Central memory CD8-positive, alpha-beta T cell (primary cell): Measurements from ENCODE around the gene SAMD11.
"Not testable (repeated sequence)": the region's sequence is repeated elsewhere in the genome, so short reads cannot be mapped to it uniquely, and the experiment has no call there.

Experiments used
- ATAC-seq: fragments of 150-1000 bp; cut with Tn5 transposase; replicated peaks from 2 replicates; pipeline ENCODE4 v1.10.0; 2022; ENCODE audit warnings: mild to moderate bottlenecking, moderate FRiP score, moderate number of reproducible peaks; ENCODE audit not compliant: poor library complexity, severe bottlenecking; ENCODE audit errors: extremely low read depth
- DNase-seq, 2 donors: peaks; one replicate each; pipeline ENCODE4 v3.0.0; 2021; ENCODE audit warnings: low spot score in 2 of 2
- H3K27ac Mint-ChIP-seq: one replicate; pipeline ENCODE4 v1.8.0; 2022; ENCODE audit warnings: low read depth, mild to moderate bottlenecking, moderate library complexity, mixed read lengths
- H3K27me3 Mint-ChIP-seq: one replicate; pipeline ENCODE4 v1.8.0; 2022; ENCODE audit warnings: mixed read lengths
- H3K36me3 Mint-ChIP-seq: one replicate; pipeline ENCODE4 v1.8.0; 2022; ENCODE audit warnings: mild to moderate bottlenecking, moderate library complexity, mixed read lengths; ENCODE audit not compliant: insufficient read depth
- H3K4me1 Mint-ChIP-seq: one replicate; pipeline ENCODE4 v1.8.0; 2022; ENCODE audit warnings: mixed read lengths
- H3K4me3 Mint-ChIP-seq: one replicate; pipeline ENCODE4 v1.8.0; 2022; ENCODE audit warnings: mild to moderate bottlenecking, moderate library complexity, mixed read lengths
- H3K9me3 Mint-ChIP-seq: one replicate; pipeline ENCODE4 v1.8.0; 2022; ENCODE audit warnings: mixed read lengths

Gene SAMD11

DNA sequence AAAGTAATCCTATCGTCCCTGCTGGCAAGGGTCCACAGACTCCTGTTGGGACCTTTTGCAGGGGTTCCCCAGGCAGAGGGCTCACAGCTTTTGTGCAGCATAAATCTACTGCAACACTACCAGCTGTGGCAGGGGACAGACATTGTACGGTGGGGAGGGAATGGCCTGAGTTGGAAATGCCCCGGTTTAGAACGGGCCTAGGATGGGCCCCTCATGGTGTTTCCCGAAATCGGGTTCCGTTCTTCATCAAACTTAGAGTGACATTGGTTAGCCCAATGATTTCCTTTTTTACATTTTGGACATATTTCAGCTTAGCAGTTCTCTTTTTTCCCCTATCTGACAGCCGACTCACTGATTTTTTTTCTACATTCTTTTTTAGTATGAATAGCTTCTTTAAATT, 26.5 kb upstream of the SAMD11 start:
- Mint-ChIP-seq H3K36me3 (peaks cover 3% of the 10 kb centered on the region), H3K4me3 (no peak overlapping the region), H3K4me1 (peaks cover 11% of the 10 kb centered on the region), H3K27ac (no peak overlapping the region), H3K27me3 (peaks cover 70% of the 10 kb centered on the region), H3K9me3 (no peaks in the 10 kb centered on the region)
- ATAC-seq, result no peak
- no peak for DNase-seq

- Mint-ChIP-seq H3K4me3 (peak overlapping the region; percentile 7), H3K4me1 (peaks cover 11% of the 10 kb centered on the region), H3K27me3 (peaks cover 70% of the 10 kb centered on the region)
- ATAC-seq, DNase-seq, H3K36me3 Mint-ChIP-seq, H3K27ac Mint-ChIP-seq, H3K9me3 Mint-ChIP-seq: not testable (repeated sequence)
Measured at GRCh38 chr1:897951-898350, 25.8 kb upstream of the SAMD11 start.

DNA sequence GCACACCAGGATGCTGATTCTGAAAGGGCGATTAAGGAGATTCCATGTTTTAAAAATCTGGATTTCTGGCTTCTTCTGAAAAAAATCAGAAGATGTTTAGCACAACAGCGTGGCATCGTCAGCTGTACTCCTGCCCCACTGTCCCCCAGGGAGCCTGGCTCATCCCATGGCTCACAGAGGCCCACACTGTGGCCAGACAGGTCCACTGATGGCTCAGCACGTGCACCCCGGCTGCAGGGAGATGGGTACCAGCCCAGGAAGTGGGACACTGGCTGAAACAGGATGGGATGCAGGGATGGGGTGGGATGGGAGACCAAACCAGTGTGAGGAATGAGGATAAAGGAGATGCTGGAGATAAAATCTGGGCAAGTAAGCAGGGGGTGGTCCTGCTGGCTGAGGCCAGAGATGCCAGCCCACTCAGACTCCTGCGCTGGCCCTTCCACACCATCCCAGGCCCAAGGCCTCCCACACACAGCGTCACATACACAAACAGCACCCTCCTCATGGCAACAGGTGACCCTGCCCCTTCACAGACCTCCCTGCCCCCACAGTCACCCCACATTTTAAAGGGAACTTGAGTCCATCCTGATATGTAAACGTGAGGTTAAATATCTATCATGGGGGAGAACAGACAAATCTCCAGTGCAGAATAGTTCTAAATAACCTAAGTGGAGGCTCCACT, 23.9 kb upstream of the SAMD11 start:
- DNase-seq (no peak), ATAC-seq (no peak)
- peaks cover 11% of the 10 kb centered on the region for H3K4me1 Mint-ChIP-seq
- peaks cover 63% of the 10 kb centered on the region for H3K27me3 Mint-ChIP-seq
- H3K4me3 Mint-ChIP-seq, result no peak overlapping the region
- no peaks in the 10 kb centered on the region for H3K9me3 Mint-ChIP-seq
- peaks cover 6% of the 10 kb centered on the region for H3K36me3 Mint-ChIP-seq
- no peak overlapping the region for H3K27ac Mint-ChIP-seq

DNA sequence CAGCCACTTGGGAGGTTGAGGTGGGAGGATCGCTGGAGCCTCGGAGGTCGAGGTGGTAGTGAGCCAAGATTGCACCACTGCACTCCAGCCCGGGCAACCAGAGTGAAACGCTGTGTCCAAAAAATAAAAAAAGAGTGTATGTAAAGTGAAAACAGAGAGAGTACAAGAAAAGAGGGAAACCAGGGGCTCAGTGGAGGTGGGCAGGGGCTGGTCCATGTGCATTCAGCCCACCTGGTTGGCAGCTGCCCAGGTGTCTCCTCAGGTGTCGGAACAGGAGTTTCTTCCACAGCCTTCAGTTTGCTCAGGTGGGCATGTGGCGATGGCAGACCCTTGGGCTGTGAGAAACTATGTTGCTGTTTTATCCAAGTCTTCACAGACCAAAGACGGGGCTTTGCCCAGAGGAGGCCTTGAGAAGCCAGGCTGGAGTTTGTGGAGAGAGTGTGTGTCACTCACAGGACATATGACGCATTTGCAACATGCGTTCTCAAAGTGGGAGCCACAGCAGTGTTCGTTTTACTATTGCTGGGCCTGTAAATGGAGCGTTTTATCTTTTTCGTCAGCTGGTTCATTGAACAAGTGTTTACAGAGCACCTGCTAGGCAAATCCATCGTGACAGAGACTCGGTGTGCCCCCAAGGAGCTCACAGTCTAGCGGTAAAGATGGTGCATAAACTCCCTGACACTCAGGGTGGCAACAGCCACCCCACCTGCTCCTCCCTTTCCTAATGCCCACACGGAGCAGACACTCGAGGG, 22.4 kb upstream of the SAMD11 start:
- no peak for DNase-seq
- Mint-ChIP-seq H3K9me3 (no peaks in the 10 kb centered on the region), H3K27ac (no peak overlapping the region), H3K27me3 (peaks cover 54% of the 10 kb centered on the region), H3K4me3 (no peak overlapping the region), H3K36me3 (peaks cover 10% of the 10 kb centered on the region), H3K4me1 (peaks cover 11% of the 10 kb centered on the region)
- ATAC-seq, result no peak

GRCh38 chr1:902802-903201, 20.9 kb upstream of the SAMD11 start:
- Mint-ChIP-seq H3K36me3 (peaks cover 9% of the 10 kb centered on the region), H3K27me3 (peaks cover 50% of the 10 kb centered on the region), H3K4me3 (no peak overlapping the region), H3K27ac (no peak overlapping the region), H3K4me1 (peaks cover 11% of the 10 kb centered on the region), H3K9me3 (no peaks in the 10 kb centered on the region)
- DNase-seq (no peak), ATAC-seq (no peak)

GRCh38 chr1:903305-903704, 20.4 kb upstream of the SAMD11 start:
- ATAC-seq (no peak), DNase-seq (no peak)
- Mint-ChIP-seq H3K4me1 (peaks cover 6% of the 10 kb centered on the region), H3K27ac (no peak overlapping the region), H3K27me3 (peaks cover 50% of the 10 kb centered on the region), H3K36me3 (peaks cover 9% of the 10 kb centered on the region), H3K9me3 (no peaks in the 10 kb centered on the region), H3K4me3 (peak overlapping the region; percentile 34)

- Mint-ChIP-seq H3K9me3 (no peaks in the 10 kb centered on the region), H3K36me3 (peaks cover 9% of the 10 kb centered on the region)
Measured at GRCh38 chr1:903721-904271, 19.9 kb upstream of the SAMD11 start.

GRCh38 chr1:904310-904950, 19.3 kb upstream of the SAMD11 start:
- Mint-ChIP-seq H3K27ac (no peak overlapping the region), H3K27me3 (peaks cover 40% of the 10 kb centered on the region), H3K36me3 (peaks cover 9% of the 10 kb centered on the region), H3K4me1 (no peaks in the 10 kb centered on the region), H3K9me3 (no peaks in the 10 kb centered on the region), H3K4me3 (peak overlapping the region; percentile 73)
- peak; percentile 83 to 91 for DNase-seq
- peak; percentile 95 for ATAC-seq

More at GRCh38 chr1:903721-904271, 19.9 kb upstream of the SAMD11 start:
- peaks cover under 1% of the 10 kb centered on the region for H3K4me1 Mint-ChIP-seq
- peak in 1 of 2 donors; percentile 8 for DNase-seq
- H3K4me3 Mint-ChIP-seq, result peak overlapping the region; percentile 34
- H3K27me3 Mint-ChIP-seq, result peaks cover 46% of the 10 kb centered on the region
- H3K27ac Mint-ChIP-seq, result no peak overlapping the region
- ATAC-seq, result no peak

- peaks cover 32% of the 10 kb centered on the region for H3K27me3 Mint-ChIP-seq
Measured at GRCh38 chr1:905071-905749, 18.5 kb upstream of the SAMD11 start.

GRCh38 chr1:905811-906599, 17.7 kb upstream of the SAMD11 start:
- DNase-seq, result peak in 1 of 2 donors; percentile 9
- Mint-ChIP-seq H3K9me3 (no peaks in the 10 kb centered on the region), H3K4me3 (peak overlapping the region; percentile 73), H3K4me1 (no peaks in the 10 kb centered on the region), H3K36me3 (peaks cover 9% of the 10 kb centered on the region), H3K27ac (no peak overlapping the region), H3K27me3 (peaks cover 29% of the 10 kb centered on the region)
- ATAC-seq, result no peak

More at GRCh38 chr1:905071-905749, 18.5 kb upstream of the SAMD11 start:
- ATAC-seq, result no peak
- peak overlapping the region; percentile 73 for H3K4me3 Mint-ChIP-seq
- no peaks in the 10 kb centered on the region for H3K9me3 Mint-ChIP-seq
- peaks cover 9% of the 10 kb centered on the region for H3K36me3 Mint-ChIP-seq
- H3K4me1 Mint-ChIP-seq, result no peaks in the 10 kb centered on the region
- DNase-seq, result peak in 1 of 2 donors; percentile 9
- no peak overlapping the region for H3K27ac Mint-ChIP-seq

DNA sequence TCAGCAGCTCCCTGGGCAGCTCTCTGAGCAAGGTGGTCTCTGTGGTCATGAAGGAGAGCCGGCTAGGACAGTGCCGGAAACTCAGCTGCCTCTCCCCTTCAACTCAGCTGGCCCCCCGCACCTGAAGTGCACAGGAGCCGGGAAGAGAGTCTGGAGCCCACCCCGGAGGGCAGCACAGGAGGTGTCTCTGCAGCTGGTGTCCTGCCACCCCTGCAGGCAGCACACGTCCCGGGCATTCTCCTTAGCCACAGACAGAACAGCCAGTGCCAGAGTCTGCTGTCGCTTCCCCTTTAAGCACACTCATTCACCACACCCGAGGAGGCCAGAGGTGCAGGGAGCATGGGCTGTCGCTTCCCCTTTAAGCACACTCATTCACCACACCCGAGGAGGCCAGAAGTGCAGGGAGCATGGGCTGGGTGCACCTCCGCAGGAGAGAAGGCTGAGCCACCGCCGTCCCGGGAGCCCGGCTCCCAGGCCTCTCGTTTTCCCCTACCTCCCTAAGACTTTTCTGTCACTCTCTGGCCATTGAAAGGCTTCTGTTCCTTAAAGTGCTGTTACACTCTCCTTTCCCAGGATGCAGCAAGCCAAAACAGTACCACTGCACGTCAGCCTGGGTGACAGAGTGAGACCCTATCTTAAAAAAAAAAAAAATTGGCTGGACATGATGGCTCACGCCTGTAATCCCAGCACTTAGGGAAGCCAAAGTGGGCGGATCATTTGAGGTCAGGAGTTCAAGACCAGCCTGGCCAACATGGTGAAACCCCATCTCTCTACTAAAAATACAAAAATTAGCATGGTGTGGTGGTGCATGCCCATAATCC, 16.9 kb upstream of the SAMD11 start:
- peaks cover 5% of the 10 kb centered on the region for H3K4me1 Mint-ChIP-seq
- peaks cover 34% of the 10 kb centered on the region for H3K27me3 Mint-ChIP-seq
- no peak overlapping the region for H3K27ac Mint-ChIP-seq
- DNase-seq (peak in 1 of 2 donors; percentile 10), ATAC-seq (no peak)
- H3K4me3 Mint-ChIP-seq, result peak overlapping the region; percentile 73
- H3K9me3 Mint-ChIP-seq, result no peaks in the 10 kb centered on the region
- peaks cover 9% of the 10 kb centered on the region for H3K36me3 Mint-ChIP-seq
